Activated CD4-positive, alpha-beta T cell treated with anti-CD3 and anti-CD28 coated beads for 48 hours (primary cell): ENCODE measurements around the gene TMEM88.

Source experiments
- DNase-seq: peaks from one replicate; pipeline ENCODE4 v3.0.0-alpha.2; 2020

Gene TMEM88

GRCh38 chr17:7833011-7833794, 21.7 kb upstream of the TMEM88 start:
- no peak for DNase-seq

- DNase-seq, result peak; percentile 91
These were observed 20.9 kb upstream of the TMEM88 start, which contains the start of gene KDM6B for GRCh38 chr17:7833795-7834541. Gene KDM6B, plus strand, starts transcription at chr17:7834217. Its CDS starts 11,338 bp downstream, at chr17:7845555.

DNA sequence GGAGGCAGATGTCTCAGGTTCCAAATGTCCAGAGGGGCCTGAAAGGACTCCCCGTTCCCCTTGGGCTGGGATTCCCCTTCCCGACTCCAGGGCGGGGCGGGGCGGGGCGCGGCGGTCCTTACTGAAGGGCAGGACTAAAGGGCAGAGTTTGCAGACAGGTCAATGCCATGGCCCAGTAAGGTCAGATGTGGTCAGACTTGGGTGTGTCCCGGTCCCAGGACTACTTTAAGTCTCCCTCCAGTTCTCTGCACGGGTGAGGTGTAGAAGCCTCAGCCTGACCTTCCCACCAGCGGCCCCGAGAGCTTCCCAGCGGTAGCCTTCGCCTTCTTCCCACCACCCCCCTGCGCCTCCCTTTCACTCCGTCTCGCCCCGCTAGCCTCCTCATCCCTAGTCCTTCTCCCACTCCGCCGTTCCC, 20.3 kb upstream of the TMEM88 start:
- peak; percentile 52 for DNase-seq

- DNase-seq, result peak; percentile 92
These were observed 19.7 kb upstream of the TMEM88 start for GRCh38 chr17:7834957-7835813.

DNA sequence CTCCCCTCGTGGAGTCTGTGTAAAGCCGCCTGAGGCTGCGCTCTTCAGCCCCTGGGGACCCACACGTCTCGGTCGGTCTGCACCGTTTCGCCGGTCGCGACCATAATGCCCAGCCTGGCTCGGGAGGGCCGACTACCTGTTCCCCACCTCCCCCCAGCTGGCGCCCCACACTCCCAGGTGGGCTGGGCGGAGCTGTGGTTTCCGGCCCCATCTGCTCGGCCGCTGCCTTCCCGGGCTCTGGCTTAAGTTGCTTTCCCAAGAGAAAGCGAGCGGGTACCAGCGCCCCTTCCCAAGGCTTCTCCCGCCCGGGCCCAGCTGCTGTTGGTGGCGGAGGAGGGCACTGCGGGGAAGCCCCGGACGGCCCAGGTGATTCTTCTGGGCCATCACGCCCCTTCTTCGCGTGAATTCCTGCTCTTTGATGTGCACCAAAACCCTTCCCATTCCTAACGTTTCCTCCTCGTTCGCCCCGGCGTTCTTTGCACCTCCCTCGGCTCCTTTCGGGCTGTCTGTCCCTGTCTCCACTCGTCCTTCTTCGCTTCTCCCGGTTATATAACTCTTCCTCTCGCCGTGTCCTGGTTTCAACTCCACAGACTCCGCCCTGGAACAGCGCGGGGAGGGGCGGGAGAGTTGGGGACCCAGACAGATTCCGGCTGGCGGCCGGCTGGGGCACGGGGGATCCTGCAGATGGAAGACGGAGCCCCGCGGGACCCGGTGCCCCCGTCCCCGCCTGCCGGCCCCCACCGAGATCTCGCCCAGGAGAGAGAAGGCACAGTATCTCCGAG, 18.9 kb upstream of the TMEM88 start:
- no peak for DNase-seq

DNA sequence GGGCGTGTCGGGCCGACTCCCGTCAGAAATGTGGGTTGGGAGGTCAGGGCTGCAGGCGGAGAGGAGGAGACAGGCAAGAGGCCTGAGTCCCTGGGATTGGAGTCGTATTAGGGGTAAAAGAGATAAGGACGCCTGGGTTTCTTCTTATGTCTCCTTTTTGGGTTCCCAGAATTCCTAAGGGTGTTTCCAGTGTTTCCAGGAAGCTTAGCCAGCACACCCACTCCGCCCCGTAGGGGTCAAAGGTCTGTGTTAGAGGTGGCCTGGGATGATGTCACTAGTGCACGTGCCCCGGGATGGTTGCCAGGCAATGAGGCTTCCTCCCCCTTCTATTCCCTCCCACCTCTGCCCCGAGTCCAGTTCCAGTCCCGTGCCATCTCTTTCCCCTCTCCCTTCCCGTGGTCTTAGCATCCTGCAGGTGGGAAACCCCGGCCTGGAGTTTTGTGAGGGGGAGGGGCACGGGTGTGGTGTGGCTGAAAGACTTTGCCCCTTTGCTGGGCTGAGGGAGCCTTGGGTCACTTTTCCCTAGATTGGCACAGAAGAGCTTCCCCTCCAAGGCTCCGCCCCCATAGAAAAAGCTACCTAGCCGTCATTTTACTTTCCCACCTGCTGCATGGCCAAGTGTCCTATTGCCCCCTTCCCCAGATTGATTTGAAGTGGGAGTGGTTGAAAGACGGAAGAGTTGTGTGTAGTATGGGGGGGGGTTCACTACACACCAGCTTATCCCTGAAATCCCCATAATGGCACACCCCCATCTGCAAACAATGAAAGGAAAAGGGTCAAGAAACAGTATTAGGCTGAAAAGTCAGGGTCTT, 18.1 kb upstream of the TMEM88 start:
- DNase-seq, result peak; percentile 84

GRCh38 chr17:7837408-7838088, 17.3 kb upstream of the TMEM88 start:
- no peak for DNase-seq

DNA sequence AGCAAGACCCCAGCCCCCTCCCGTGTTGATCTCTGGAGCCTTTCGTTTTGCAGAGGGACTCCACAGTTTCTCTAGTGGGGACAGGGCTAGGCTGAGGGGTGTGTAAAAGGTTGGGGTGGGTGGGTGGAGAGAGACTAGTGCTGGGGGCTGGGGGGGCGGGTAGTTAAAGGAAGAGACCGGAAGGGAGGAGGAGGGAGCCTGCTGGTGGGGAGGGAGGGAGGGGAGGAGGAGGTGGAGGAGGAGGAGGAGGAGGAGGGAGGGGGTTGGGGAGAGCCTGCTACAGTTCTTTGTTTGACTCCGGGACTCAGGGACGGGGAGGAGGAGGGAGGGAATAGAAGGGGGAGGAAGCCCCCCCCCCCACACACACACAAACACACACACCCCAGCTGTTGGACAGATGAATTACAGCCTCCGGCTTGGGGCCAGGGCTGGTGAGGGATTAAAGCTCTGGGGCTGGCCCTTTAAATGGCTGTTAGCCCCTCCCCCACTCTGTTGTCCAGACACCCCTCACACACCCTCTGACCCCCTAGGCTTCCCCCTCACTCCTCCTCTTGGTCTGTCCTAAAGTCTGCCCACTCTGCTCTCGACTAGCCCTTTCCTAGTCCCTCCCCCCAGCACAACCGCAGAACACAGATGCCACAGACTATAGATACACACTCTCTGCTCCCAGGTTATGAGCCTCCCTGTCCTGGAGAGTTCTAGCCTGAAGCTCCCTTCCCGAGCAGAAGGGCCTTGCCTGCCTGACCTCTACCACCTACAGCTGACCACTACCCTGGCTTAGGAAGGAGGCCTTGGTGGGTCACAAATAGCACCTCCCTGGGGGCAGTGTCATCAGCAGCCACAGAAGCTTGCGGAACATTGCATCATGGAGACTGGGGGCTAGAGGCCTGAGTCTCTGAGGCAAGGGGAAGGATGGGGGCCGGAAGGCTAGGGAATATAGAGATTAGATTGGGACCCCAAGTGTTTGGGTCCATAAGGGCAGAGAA, 16.5 kb upstream of the TMEM88 start:
- DNase-seq, result no peak

GRCh38 chr17:7839190-7839875, 15.5 kb upstream of the TMEM88 start:
- no peak for DNase-seq

DNA sequence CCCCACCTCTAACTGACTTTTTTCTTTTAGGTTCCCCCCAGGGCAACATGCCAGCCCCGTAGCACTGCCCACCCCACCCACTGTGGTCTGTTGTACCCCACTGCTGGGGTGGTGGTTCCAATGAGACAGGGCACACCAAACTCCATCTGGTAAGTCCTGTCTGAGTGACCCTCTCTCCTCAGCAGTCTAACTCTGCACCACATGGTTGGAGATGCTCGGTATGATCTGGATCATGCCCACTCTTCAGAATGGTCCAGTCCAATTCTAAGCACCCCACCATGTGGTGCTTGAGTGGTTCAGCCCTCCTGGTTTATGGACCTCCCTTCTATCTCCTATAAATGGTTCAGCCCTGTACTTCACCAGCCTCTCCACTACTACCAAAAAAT, 15.0 kb upstream of the TMEM88 start:
- DNase-seq, result peak; percentile 50

DNA sequence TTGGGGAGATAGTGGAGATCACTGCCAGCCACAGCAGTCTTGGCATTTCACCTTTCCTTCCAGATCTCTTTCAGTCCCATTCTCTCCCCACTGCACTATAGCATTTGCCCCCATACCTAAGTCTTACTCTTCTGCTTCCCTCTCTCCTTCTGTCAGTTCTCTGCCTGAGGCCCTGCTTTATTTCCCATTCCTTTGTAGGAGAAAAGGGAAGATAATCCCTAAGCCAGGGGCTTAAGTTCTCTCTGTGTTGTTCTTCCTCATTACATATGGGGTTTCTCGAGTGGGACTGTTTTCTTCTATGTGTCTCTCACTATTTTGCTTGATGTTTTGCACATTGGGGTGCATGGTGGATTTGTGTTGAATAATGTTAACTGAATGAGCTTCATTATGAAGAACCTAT, 14.4 kb upstream of the TMEM88 start:
- DNase-seq, result no peak

DNA sequence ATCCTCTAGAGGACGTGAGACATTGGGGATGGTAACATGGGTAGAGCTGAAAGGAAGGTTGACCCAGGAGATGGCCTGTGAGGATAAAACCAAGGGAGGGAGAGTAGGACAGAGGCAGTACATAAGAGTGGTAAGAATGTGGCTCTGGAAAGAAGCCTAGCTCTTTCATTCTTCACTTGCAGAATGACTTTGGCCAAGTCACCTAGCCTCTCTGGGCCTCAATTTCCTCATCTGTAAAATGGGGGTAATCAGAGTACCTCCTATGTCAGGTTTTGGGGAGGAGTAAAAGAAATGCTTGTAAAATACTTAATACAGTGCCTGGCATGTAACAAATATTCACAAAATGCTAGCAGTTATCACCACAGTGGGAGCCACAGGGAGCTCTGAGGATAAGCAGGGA, 14.0 kb upstream of the TMEM88 start:
- no peak for DNase-seq

DNA sequence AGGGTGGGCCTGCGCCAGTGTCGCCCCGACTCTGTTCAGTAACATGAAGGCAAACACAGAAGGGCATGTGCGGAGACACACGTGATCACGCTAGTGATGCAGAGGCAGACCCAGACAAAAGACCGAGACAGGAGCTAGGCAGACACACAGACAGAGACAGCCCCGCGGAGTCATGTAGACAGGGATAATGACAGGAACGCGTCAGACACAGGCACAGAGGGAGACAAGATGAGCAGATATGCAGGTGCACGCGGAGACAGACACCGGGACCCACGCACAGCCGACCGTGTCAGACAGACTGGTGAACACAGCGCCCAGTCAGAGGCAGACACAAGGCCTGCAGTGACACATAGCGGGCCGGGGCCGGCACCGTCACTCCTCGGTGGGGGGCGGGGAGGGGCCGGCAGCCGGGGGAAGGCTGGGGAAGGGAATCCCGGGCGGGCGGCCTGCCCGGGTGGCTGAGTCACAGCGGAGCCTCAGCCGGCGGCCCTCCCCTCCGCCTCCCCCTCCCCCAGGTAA, 13.4 kb upstream of the TMEM88 start:
- peak; percentile 93 for DNase-seq

DNA sequence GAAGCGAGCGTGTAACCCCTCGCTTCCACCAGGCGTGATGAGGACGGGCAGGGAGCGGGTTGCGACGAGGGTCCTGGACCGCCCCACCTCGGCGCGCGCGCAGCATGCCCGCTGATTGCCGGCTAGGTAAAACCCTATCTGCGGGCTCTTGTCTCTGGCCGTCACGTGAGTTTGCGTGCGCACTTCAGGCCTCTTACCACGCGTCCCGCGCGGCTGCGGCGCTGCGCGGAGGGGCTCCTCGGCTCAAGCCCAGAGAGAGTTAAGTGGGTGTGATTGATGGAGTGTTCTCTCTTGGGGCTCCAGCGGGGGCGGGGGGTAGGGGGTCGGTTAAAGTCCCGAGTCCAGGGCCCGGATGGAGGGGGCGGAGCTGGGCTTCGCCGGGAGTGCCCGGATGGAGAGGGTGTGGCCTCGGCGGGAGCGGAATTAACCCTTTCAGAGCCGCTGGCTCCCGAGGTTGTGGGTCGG, 12.9 kb upstream of the TMEM88 start:
- peak; percentile 89 for DNase-seq

GRCh38 chr17:7842380-7843256, 12.2 kb upstream of the TMEM88 start:
- peak; percentile 96 for DNase-seq

DNA sequence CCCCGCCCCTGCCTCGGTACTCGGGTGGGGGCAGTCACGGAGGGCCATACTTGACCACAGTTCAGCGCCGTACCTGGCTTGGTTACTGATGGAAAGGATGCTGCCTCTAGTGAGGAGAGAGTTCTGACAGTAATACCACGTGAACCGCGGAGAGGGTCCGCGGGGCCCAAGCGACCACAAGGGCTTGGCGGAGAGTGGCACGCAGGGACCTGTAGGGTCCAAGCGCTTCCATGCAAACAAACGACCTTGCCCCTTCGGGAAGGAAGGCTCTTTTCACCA, 11.7 kb upstream of the TMEM88 start:
- DNase-seq, result no peak

GRCh38 chr17:7843536-7844291, 11.2 kb upstream of the TMEM88 start:
- DNase-seq, result peak; percentile 93
